Left forelimb (tissue), 1 donor: ENCODE results near the gene MOGAT2.
A peak's percentile ranks its signal among the peaks of the same experiment; 100 is the strongest.

Experiments used
- DNase-seq: peaks from one replicate; pipeline ENCODE4 v3.0.0-alpha.2; 2018; ENCODE audit warnings: low spot score

The MOGAT2 gene

GRCh38 chr11:75759832-75760231 lies 42.2 kb downstream of the MOGAT2 start:
- no peak for DNase-seq

- no peak for DNase-seq
Measured at GRCh38 chr11:75760243-75760642, 42.6 kb downstream of the MOGAT2 start.

GRCh38 chr11:75760710-75761493 lies 43.3 kb downstream of the MOGAT2 start:
- no peak for DNase-seq

GRCh38 chr11:75762158-75762557 lies 44.5 kb downstream of the MOGAT2 start:
- DNase-seq: no peak

GRCh38 chr11:75762885-75763284 lies 45.2 kb downstream of the MOGAT2 start:
- no peak for DNase-seq

- DNase-seq: no peak
Measured at GRCh38 chr11:75763846-75764245, 46.2 kb downstream of the MOGAT2 start.

- DNase-seq: no peak
Measured at GRCh38 chr11:75765116-75765515, 47.5 kb downstream of the MOGAT2 start.

- DNase-seq: no peak
Measured at GRCh38 chr11:75766443-75767227, 49.0 kb downstream of the MOGAT2 start.

GRCh38 chr11:75767228-75767572 lies 49.6 kb downstream of the MOGAT2 start:
- no peak for DNase-seq

- no peak for DNase-seq
Measured at GRCh38 chr11:75767793-75768111, 50.1 kb downstream of the MOGAT2 start.

GRCh38 chr11:75768112-75768908 lies 50.7 kb downstream of the MOGAT2 start, which contains the start of gene DGAT2:
TSS of gene DGAT2 (plus strand) at chr11:75768778. CDS start at chr11:75768992, 214 bp downstream.
- DNase-seq: peak; percentile 81

- no peak for DNase-seq
Measured at GRCh38 chr11:75768909-75769771, 51.5 kb downstream of the MOGAT2 start.

GRCh38 chr11:75770102-75770501 lies 52.5 kb downstream of the MOGAT2 start:
- no peak for DNase-seq

GRCh38 chr11:75771646-75772410 lies 54.2 kb downstream of the MOGAT2 start:
- DNase-seq: no peak

- no peak for DNase-seq
Measured at GRCh38 chr11:75773595-75774353, 56.1 kb downstream of the MOGAT2 start.

GRCh38 chr11:75775056-75775455 lies 57.4 kb downstream of the MOGAT2 start:
- no peak for DNase-seq

GRCh38 chr11:75776546-75776945 lies 58.9 kb downstream of the MOGAT2 start:
- DNase-seq: no peak

GRCh38 chr11:75777461-75778110 lies 59.9 kb downstream of the MOGAT2 start:
- no peak for DNase-seq

- no peak for DNase-seq
Measured at GRCh38 chr11:75778962-75779361, 61.3 kb downstream of the MOGAT2 start.

- DNase-seq: no peak
Measured at GRCh38 chr11:75779960-75780359, 62.3 kb downstream of the MOGAT2 start.
